K562 (cell line): ENCODE results near the gene PAQR7. TPM values are rescaled to one million over a fixed set of nuclear protein-coding genes. Genes with fewer than 3 reads are reported as not detected.

Experiments used
- ATAC-seq: fragments of 200-7000 bp; cut with Tn5 transposase; 3 replicates; pipeline ENCODE4 v1.9.1; 2020; ENCODE audit warnings: moderate library complexity
- BruUV-seq: library from RNA; stranded (reverse); fragments of 400-500 nt; replicated peaks from 2 replicates; lab custom pipeline; 2021; lab: Mats Ljungman, UMichigan
- CTCF ChIA-PET: fragments of 300-600 bp; formaldehyde crosslinking; extraction: SDS; loops from one replicate; lab custom pipeline; 2021; ENCODE audit warnings: low intra/inter-chr PET ratio; lab: Yijun Ruan, JAX
- POLR2A ChIA-PET: fragments of 300-600, 350-650 bp; sonication (Branson Sonifier 250); formaldehyde crosslinking; extraction: SDS; loops from one replicate; lab custom pipeline; 2021; ENCODE audit warnings: antibody characterized with exemption, inconsistent platforms; lab: Yijun Ruan, JAX
- DNase-seq, 4 experiments: peaks; one replicate each; pipeline versions ENCODE4 v3.0.0 to v3.0.0-alpha.2; 2011 to 2018; ENCODE audit warnings: low spot score in 3 of 4, mixed read lengths in 3 of 4; ENCODE audit errors: extremely low read depth in 1 of 4
- FAIRE-seq: peaks from 2 replicates; lab custom pipeline; 2011; peaks lifted over from hg19 to GRCh38; lab: Jason Lieb, UNC
- H2AFZ ChIP-seq: 2 replicates; pipeline ENCODE4 v1.6.0; 2011; ENCODE audit warnings: low read depth, low read length, control low read depth, inconsistent platforms
- H3K27ac ChIP-seq: fragments of 200-600 bp; 3 replicates; pipeline ENCODE4 v1.8.0; 2011; ENCODE audit warnings: low read depth, mild to moderate bottlenecking, control low read depth, inconsistent platforms, low read length, moderate library complexity, mixed read lengths; ENCODE audit errors: extremely low read depth
- H3K27me3 ChIP-seq, 2 experiments: fragments of 300-600 bp in 1 of 2; 2 replicates in 1 of 2; 3 replicates in 1 of 2; pipeline versions ENCODE4 v1.6.0 to v1.8.0; 2011; ENCODE audit warnings: inconsistent platforms in 2 of 2, low read length in 2 of 2, mild to moderate bottlenecking in 1 of 2, mixed read lengths in 1 of 2, moderate library complexity in 1 of 2; ENCODE audit not compliant: control insufficient read depth in 2 of 2, insufficient read depth in 2 of 2
- H3K36me3 ChIP-seq: fragments of 300-600 bp; 3 replicates; pipeline ENCODE4 v1.8.0; 2011; ENCODE audit warnings: mild to moderate bottlenecking, low read length, inconsistent platforms; ENCODE audit not compliant: control insufficient read depth, insufficient read depth
- H3K4me1 ChIP-seq, 2 experiments: fragments of 200-600 bp in 1 of 2; replicated peaks in 1 of 2; 2 replicates in 1 of 2; 3 replicates in 1 of 2; pipeline versions ENCODE4 v1.5.1 to v1.8.0; 2011; ENCODE audit warnings: inconsistent platforms in 2 of 2, low read length in 2 of 2, mild to moderate bottlenecking in 1 of 2, mixed read lengths in 1 of 2, moderate library complexity in 1 of 2; ENCODE audit not compliant: control insufficient read depth in 2 of 2, insufficient read depth in 2 of 2
- H3K4me2 ChIP-seq: 2 replicates; pipeline ENCODE4 v1.6.1; 2011; ENCODE audit warnings: low read length, control low read depth, inconsistent platforms, mixed read lengths; ENCODE audit not compliant: insufficient read depth
- H3K4me3 ChIP-seq: fragments of 200-600 bp; sonication (generic), shearing (Covaris generic); 2 replicates; pipeline ENCODE4 v1.5.1; 2016; ENCODE audit warnings: control low read depth, inconsistent platforms
- H3K79me2 ChIP-seq: fragments of 200-600 bp; 3 replicates; pipeline ENCODE4 v1.8.0; 2011; ENCODE audit warnings: low read length, inconsistent platforms; ENCODE audit not compliant: control insufficient read depth, insufficient read depth
- H3K9ac ChIP-seq, 2 experiments: 2 replicates each; pipeline versions ENCODE4 v1.6.0 to v1.6.1; 2011; ENCODE audit warnings: low read depth in 2 of 2, low read length in 2 of 2, control low read depth in 1 of 2, inconsistent platforms in 1 of 2, mild to moderate bottlenecking in 1 of 2, mixed read lengths in 1 of 2; ENCODE audit not compliant: insufficient read depth in 1 of 2
- H3K9me1 ChIP-seq: one replicate; pipeline ENCODE4 v1.6.0; 2011; ENCODE audit warnings: inconsistent platforms, mild to moderate bottlenecking, low read length, moderate library complexity; ENCODE audit not compliant: control insufficient read depth, insufficient read depth
- H3K9me3 ChIP-seq: replicated peaks from 2 replicates; pipeline ENCODE4 v1.5.1; 2011; ENCODE audit warnings: low read depth, low read length, inconsistent platforms; ENCODE audit not compliant: control insufficient read depth, insufficient read depth
- H4K20me1 ChIP-seq: replicated peaks from 2 replicates; pipeline ENCODE4 v1.6.1; 2011; ENCODE audit warnings: low read length, inconsistent platforms, mixed read lengths; ENCODE audit not compliant: control insufficient read depth, insufficient read depth
- BCOR ChIP-seq: fragments of 450-650 bp; IDR thresholded peaks from 2 replicates; pipeline ENCODE4 v1.6.1; 2016
- DPF2 ChIP-seq: fragments of 450-650 bp; IDR thresholded peaks from 2 replicates; pipeline ENCODE4 v1.6.1; 2016
- E2F4 ChIP-seq: sonication (generic); formaldehyde crosslinking; IDR thresholded peaks from 2 replicates; pipeline ENCODE4 v1.8.0; 2022; ENCODE audit warnings: mild to moderate bottlenecking, low read depth, missing genetic modification reagents
- RBM25 ChIP-seq: fragments of 200-400 bp; formaldehyde crosslinking; IDR thresholded peaks from 2 replicates; pipeline ENCODE4 v1.6.1; 2018; ENCODE audit warnings: low read length, low read depth, moderate library complexity; ENCODE audit not compliant: severe bottlenecking
- TOE1 ChIP-seq, 2 experiments: fragments of 450-650 bp in 1 of 2; sonication (generic) in 1 of 2; formaldehyde crosslinking in 1 of 2; IDR thresholded peaks; 2 replicates each; pipeline versions ENCODE4 v1.7.1 to v1.8.0; 2016 to 2022; ENCODE audit warnings: borderline replicate concordance in 2 of 2, mild to moderate bottlenecking in 2 of 2, antibody characterized with exemption in 1 of 2, inconsistent platforms in 1 of 2, low read depth in 1 of 2, missing genetic modification reagents in 1 of 2, moderate library complexity in 1 of 2
- WGBS: fragments of 100-300 bp; shearing (Covaris generic); methylation state at CpG from one replicate; pipeline ENCODE4 v1.1.6; 2016; ENCODE audit warnings: low coverage, mixed read lengths; ENCODE audit not compliant: insufficient coverage; ENCODE audit errors: missing lambda C conversion rate; 5-methylcytosine and 5-hydroxymethylcytosine counted together
- in situ Hi-C: fragments of 300-500 bp; cut with MboI; formaldehyde crosslinking; loops from 4 replicates; pipeline ENCODE4 v1.15.0; 2018; ENCODE audit warnings: inconsistent platforms, mixed read lengths
- intact Hi-C: fragments of 100-400 bp; cut with micrococcal nuclease; formaldehyde crosslinking; loops from 2 replicates; pipeline ENCODE4 v1.14.2; 2022
- polyA plus RNA-seq, 8 experiments: library from polyadenylated mRNA; depleted of rRNA in 4 of 8; stranded (reverse) in 5 of 8; unstranded in 3 of 8; fragments of >200 nt; fragmentation: Nextera tagmentation in 2 of 8; fragmentation: Illumina TruSeq in 1 of 8; extraction: Ambion mirVana in 2 of 8; extraction: Trizol in 1 of 8; gene quantifications; 2 replicates each; pipeline versions ENCODE4 v1.2.1 to v1.2.3, GENCODE V29; 2011 to 2014; ENCODE audit warnings: inconsistent platforms in 1 of 8, missing spikeins in 1 of 8
- total RNA-seq, 7 experiments: library from RNA; depleted of rRNA in 6 of 7; stranded (reverse); fragments of >200 nt in 6 of 7; fragmentation: Illumina TruSeq in 2 of 7; extraction: Trizol in 2 of 7; gene quantifications; 2 replicates each; pipeline versions ENCODE4 v1.2.1 to v1.2.3, GENCODE V29; 2011 to 2021; ENCODE audit warnings: low replicate concordance in 1 of 7

The PAQR7 gene
- total and polyA plus RNA-seq, 9 of the 15 experiments (the other 6 are each of a cell fraction or from before 2014, with no cell fraction given): 1.1 to 5.2 (median 2.6) TPM

GRCh38 chr1:25878690-25879089, 3.2 kb upstream of the PAQR7 start (continued):
- TF ChIP-seq TOE1 (IDR thresholded peaks at IDR 0.05; ENCODE audit: borderline replicate concordance): no peak
- no peak for TF ChIP-seq TOE1 (CRISPR knock-in tag; IDR thresholded peaks at IDR 0.05; ENCODE audit: borderline replicate concordance, low read depth)
- no peak for TF ChIP-seq E2F4

DNA sequence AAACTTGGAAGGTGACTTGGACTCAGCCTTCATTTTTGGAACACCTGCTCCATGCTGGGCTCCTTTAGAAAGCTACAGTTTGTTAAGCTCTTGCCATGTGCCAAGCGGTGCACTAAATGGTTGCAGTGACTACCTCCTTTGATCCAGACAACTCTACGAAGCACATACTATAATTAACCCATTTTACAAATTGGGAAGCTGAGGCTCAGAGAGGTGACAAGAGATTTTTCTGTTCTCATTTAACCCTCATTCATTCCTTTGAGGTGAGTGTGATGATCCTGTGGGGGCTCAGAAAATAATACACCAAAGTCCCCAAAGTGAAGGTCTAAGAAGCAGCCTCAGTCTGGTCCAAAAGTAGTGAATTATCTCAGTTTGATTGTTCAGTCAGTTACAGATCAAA, 1.6 kb upstream of the PAQR7 start:
- DNase-seq: no peak
- Histone ChIP-seq H3K4me2 (no peak overlapping the region), H3K4me3 (no peak overlapping the region), H4K20me1 (no peaks in the 10 kb centered on the region), H2AFZ (no peak overlapping the region), H3K9me1 (no peaks in the 10 kb centered on the region), H3K27me3 (no peaks in the 10 kb centered on the region), H3K4me1 (peaks cover 38 to 53% of the 10 kb centered on the region in 2 experiments), H3K79me2 (peaks cover 10% of the 10 kb centered on the region; the same call in 2 of the 3 replicates), H3K36me3 (no peaks in the 10 kb centered on the region), H3K9ac (no peak overlapping the region), H3K27ac (no peak overlapping the region), H3K9me3 (no peaks in the 10 kb centered on the region)
- ChIA-PET CTCF (no interaction called here), POLR2A (interaction anchor here (0.8 to 1.3 kb wide), 3 partner anchors 17 to 251 kb away, joined by 3 to 4 read pairs (median 4); no protein-coding TSS in a partner anchor)
- TF ChIP-seq RBM25 (peak; percentile 61), BCOR (peak; percentile 56), DPF2 (no peak)
- no TSS peak for BruUV-seq
- in situ Hi-C loops (no loop called here), intact Hi-C loops (no loop called here)
- WGBS: 88% methylated on average over 2 of the region's 2 CpGs
- no peak for ATAC-seq
- no peak for FAIRE-seq
